SK-N-SH (cell line): ENCODE results near the gene ABCC12. TPM values are rescaled to one million over a fixed set of nuclear protein-coding genes. Genes with fewer than 3 reads are reported as not detected.
A peak's percentile ranks its signal among the peaks of the same experiment; 100 is the strongest.

Experiments
- CTCF ChIA-PET: fragments of 300-600, 350-600 bp; formaldehyde crosslinking; extraction: SDS; loops from one replicate; lab custom pipeline; 2021; lab: Yijun Ruan, JAX
- POLR2A ChIA-PET: fragments of 350-600 bp; sonication (Branson Sonifier 250); formaldehyde crosslinking; extraction: SDS; loops from one replicate; lab custom pipeline; 2020; ENCODE audit warnings: antibody characterized with exemption, inconsistent platforms; lab: Yijun Ruan, JAX
- DNase-seq: peaks from one replicate; pipeline ENCODE4 v3.0.0; 2012
- H2AFZ ChIP-seq: fragments of 200-600 bp; sonication (generic); 2 replicates; pipeline ENCODE4 v1.8.1; 2016; ENCODE audit warnings: antibody characterized with exemption, mild to moderate bottlenecking, low read depth
- H3F3A ChIP-seq: fragments of 200-600 bp; sonication (generic); replicated peaks from 2 replicates; pipeline ENCODE3; 2016; ENCODE audit warnings: antibody characterized with exemption, mild to moderate bottlenecking; ENCODE audit not compliant: insufficient read depth
- H3K27ac ChIP-seq, 2 experiments: fragments of 200-500 bp in 1 of 2; fragments of 200-600 bp in 1 of 2; sonication (Bioruptor generic) in 1 of 2; sonication (generic), shearing (Covaris generic) in 1 of 2; 2 replicates each; pipeline versions ENCODE4 v1.5.1 to v1.6.1; 2014 to 2016; ENCODE audit warnings: low read depth in 2 of 2, inconsistent platforms in 1 of 2, low read length in 1 of 2, mild to moderate bottlenecking in 1 of 2, mixed read lengths in 1 of 2
- H3K27me3 ChIP-seq: fragments of 200-600 bp; sonication (generic), shearing (Covaris generic); 2 replicates; pipeline ENCODE4 v1.6.1; 2016; ENCODE audit warnings: mixed run types; ENCODE audit not compliant: insufficient read depth
- H3K36me3 ChIP-seq, 2 experiments: fragments of 200-500 bp in 1 of 2; fragments of 200-600 bp in 1 of 2; sonication (Bioruptor generic) in 1 of 2; sonication (generic) in 1 of 2; replicated peaks in 1 of 2; 2 replicates each; pipeline versions ENCODE3 to v1.5.1; 2014 to 2016; ENCODE audit warnings: low read length in 1 of 2, mild to moderate bottlenecking in 1 of 2; ENCODE audit not compliant: insufficient read depth in 2 of 2, control insufficient read depth in 1 of 2
- H3K4me1 ChIP-seq, 2 experiments: fragments of 200-500 bp in 1 of 2; fragments of 200-600 bp in 1 of 2; sonication (Bioruptor generic) in 1 of 2; sonication (generic), shearing (Covaris generic) in 1 of 2; 2 replicates each; pipeline versions ENCODE4 v1.5.1 to v1.6.1; 2014 to 2016; ENCODE audit warnings: low read depth in 1 of 2, low read length in 1 of 2, mixed run types in 1 of 2; ENCODE audit not compliant: insufficient read depth in 2 of 2, control insufficient read depth in 1 of 2
- H3K4me2 ChIP-seq: fragments of 200-600 bp; sonication (generic), shearing (Covaris generic); 2 replicates; pipeline ENCODE4 v1.6.1; 2017; ENCODE audit warnings: mixed run types
- H3K4me3 ChIP-seq, 2 experiments: fragments of 200-500 bp in 1 of 2; fragments of 200-600 bp in 1 of 2; sonication (Bioruptor generic) in 1 of 2; sonication (generic), shearing (Covaris generic) in 1 of 2; 2 replicates each; pipeline versions ENCODE4 v1.5.1 to v1.8.1; 2014 to 2016; ENCODE audit warnings: low read depth in 2 of 2, inconsistent platforms in 1 of 2, low read length in 1 of 2, mild to moderate bottlenecking in 1 of 2, mixed read lengths in 1 of 2, moderate library complexity in 1 of 2
- H3K79me2 ChIP-seq: fragments of 200-600 bp; sonication (generic); 2 replicates; pipeline ENCODE4 v1.8.1; 2017; ENCODE audit warnings: mild to moderate bottlenecking; ENCODE audit not compliant: insufficient read depth
- H3K9ac ChIP-seq: fragments of 200-600 bp; sonication (generic); 2 replicates; pipeline ENCODE4 v1.6.1; 2017; ENCODE audit warnings: mixed run types
- H3K9me2 ChIP-seq: fragments of 200-600 bp; sonication (generic); 2 replicates; pipeline ENCODE4 v1.6.1; 2017; ENCODE audit warnings: mixed run types
- H3K9me3 ChIP-seq: fragments of 200-600 bp; sonication (generic); 2 replicates; pipeline ENCODE4 v1.6.1; 2017; ENCODE audit warnings: mixed run types, mild to moderate bottlenecking, moderate library complexity
- H4K20me1 ChIP-seq: fragments of 200-600 bp; sonication (generic); 2 replicates; pipeline ENCODE4 v1.6.1; 2017; ENCODE audit warnings: mild to moderate bottlenecking, mixed run types; ENCODE audit not compliant: insufficient read depth
- CTCF ChIP-seq: fragments of 200-600 bp; sonication (generic); IDR thresholded peaks from 2 replicates; pipeline ENCODE4 v1.6.1; 2017; ENCODE audit warnings: antibody characterized with exemption, mild to moderate bottlenecking, moderate library complexity
- ELF1 ChIP-seq: IDR thresholded peaks from 2 replicates; pipeline ENCODE4 v1.4.0; 2012
- EZH2phosphoT487 ChIP-seq: fragments of 200-600 bp; sonication (generic); IDR thresholded peaks from 2 replicates; pipeline ENCODE4 v1.6.1; 2017; ENCODE audit warnings: low read depth, mixed run types, mild to moderate bottlenecking, antibody characterized with exemption, moderate library complexity, borderline replicate concordance
- GABPA ChIP-seq: IDR thresholded peaks from 2 replicates; pipeline ENCODE4 v1.4.0; 2012; ENCODE audit warnings: low read depth, mild to moderate bottlenecking
- GATA2 ChIP-seq: sonication (generic); formaldehyde crosslinking; IDR thresholded peaks from 2 replicates; pipeline ENCODE4 v1.5.0; 2020; ENCODE audit warnings: mild to moderate bottlenecking, missing genetic modification reagents
- RAD21 ChIP-seq: IDR thresholded peaks from 2 replicates; pipeline ENCODE4 v1.6.1; 2012; ENCODE audit warnings: mild to moderate bottlenecking, low read length
- REST ChIP-seq: IDR thresholded peaks from 2 replicates; pipeline ENCODE4 v1.6.1; 2012; ENCODE audit warnings: mild to moderate bottlenecking, low read depth, low read length, moderate library complexity
- SMC3 ChIP-seq: IDR thresholded peaks from 2 replicates; pipeline ENCODE4 v1.6.1; 2012; ENCODE audit warnings: low read depth, low read length, improper control_type of control experiment
- YY1 ChIP-seq: IDR thresholded peaks from 2 replicates; pipeline ENCODE4 v1.4.0; 2012; ENCODE audit warnings: low read depth, mild to moderate bottlenecking
- WGBS: methylation state at CpG from one replicate; pipeline ENCODE4 v1.1.6; 2017; ENCODE audit warnings: low lambda C conversion rate; 5-methylcytosine and 5-hydroxymethylcytosine counted together
- polyA plus RNA-seq, 3 experiments: library from polyadenylated mRNA; depleted of rRNA; stranded (reverse); fragments of >200 nt; gene quantifications; 2 replicates each; pipeline ENCODE4 v1.2.3, GENCODE V29; 2012

The ABCC12 gene
- polyA plus RNA-seq, 1 of the 3 experiments (the other 2 are of a cell fraction) = not detected

GRCh38 chr16:48114410-48114809 lies 41.4 kb downstream of the ABCC12 start:
- H3K27ac ChIP-seq = no peak overlapping the region
- no peaks in the 10 kb centered on the region for H3K9me3 ChIP-seq
- H3K4me2 ChIP-seq = no peak overlapping the region
- H3K9me2 ChIP-seq = no peaks in the 10 kb centered on the region
- H3K9ac ChIP-seq = no peak overlapping the region
- no peak for DNase-seq
- no peaks in the 10 kb centered on the region for H3K79me2 ChIP-seq
- no peak overlapping the region for H3K4me3 ChIP-seq
- no peaks in the 10 kb centered on the region for H3F3A ChIP-seq
- 87% methylated on average over 7 of the region's 7 CpGs for WGBS
- H2AFZ ChIP-seq = no peak overlapping the region
- H4K20me1 ChIP-seq = no peaks in the 10 kb centered on the region
- POLR2A ChIA-PET = interaction anchor here (1.2 kb wide), 1 partner anchor 970 kb away, joined by 4 read pairs; the partner anchor contains the start of gene NETO2
- H3K27me3 ChIP-seq = no peaks in the 10 kb centered on the region; the same call in 1 of the 2 replicates
- H3K4me1 ChIP-seq = peaks cover 0 to 12% of the 10 kb centered on the region in 2 experiments; a peak in 1 of 4 replicates
- TF ChIP-seq GABPA (no peak), EZH2phosphoT487 (no peak)
- H3K36me3 ChIP-seq = no peaks in the 10 kb centered on the region
- CTCF ChIA-PET = interaction anchor here (0.8 to 2.5 kb wide), 8 partner anchors 19 to 990 kb away, joined by 3 to 23 read pairs (median 3); partner anchors contain the start of genes ITFG1, NETO2 and PHKB

- Histone ChIP-seq H3K9me3 (no peaks in the 10 kb centered on the region), H3K9me2 (no peaks in the 10 kb centered on the region), H3K79me2 (no peaks in the 10 kb centered on the region), H3K9ac (no peak overlapping the region), H3K4me3 (no peak overlapping the region), H3K27me3 (no peaks in the 10 kb centered on the region; the same call in 1 of the 2 replicates), H3F3A (no peaks in the 10 kb centered on the region), H3K36me3 (no peaks in the 10 kb centered on the region), H2AFZ (no peak overlapping the region), H3K4me2 (no peak overlapping the region), H3K4me1 (peaks cover 0 to 12% of the 10 kb centered on the region in 2 experiments; a peak in 1 of 4 replicates), H3K27ac (no peak overlapping the region), H4K20me1 (no peaks in the 10 kb centered on the region)
- WGBS = 88% methylated on average over 3 of the region's 7 CpGs
- ChIA-PET CTCF (interaction anchor here (0.6 to 2.5 kb wide), 16 partner anchors 10 to 1436 kb away, joined by 3 to 23 read pairs (median 3); partner anchors contain the start of genes ITFG1, NETO2 and PHKB), POLR2A (interaction anchor here (0.9 to 1.2 kb wide), 2 partner anchors 969 to 971 kb away, joined by 3 to 4 read pairs; partner anchors contain the start of gene NETO2)
- TF ChIP-seq SMC3 = no peak
- TF ChIP-seq CTCF = 0 out of 2 replicates have a peak, but pooled peaks have one; percentile 23
- peak; percentile 31; the same call in 1 of the 2 replicates for TF ChIP-seq RAD21
- DNase-seq = peak; percentile 33
Measured at GRCh38 chr16:48113471-48113870, 42.3 kb downstream of the ABCC12 start.

GRCh38 chr16:48113001-48113400 lies 42.8 kb downstream of the ABCC12 start:
- CTCF ChIA-PET = interaction anchor here (0.6 to 2.5 kb wide), 15 partner anchors 10 to 1435 kb away, joined by 3 to 23 read pairs (median 3); partner anchors contain the start of genes ITFG1, NETO2 and PHKB
- peak; percentile 71; the same call in 1 of the 2 replicates for TF ChIP-seq REST
- TF ChIP-seq GATA2 (CRISPR knock-in tag) = 0 out of 2 replicates have a peak, but pooled peaks have one; percentile 7
- no peak for TF ChIP-seq YY1
- TF ChIP-seq CTCF = no peak
- TF ChIP-seq ELF1 = no peak
- TF ChIP-seq, all 33 proteins: peak for 2
- Histone ChIP-seq H3K9me3 (no peaks in the 10 kb centered on the region), H3K27me3 (no peaks in the 10 kb centered on the region; the same call in 1 of the 2 replicates), H3K4me3 (0 out of 4 replicates have a peak overlapping the region, but pooled peaks of 1 of the 2 experiments have one; percentile 23), H3K9ac (no peak overlapping the region), H3F3A (no peaks in the 10 kb centered on the region), H3K9me2 (no peaks in the 10 kb centered on the region), H3K4me1 (peaks cover 0 to 12% of the 10 kb centered on the region in 2 experiments; a peak in 1 of 4 replicates), H4K20me1 (no peaks in the 10 kb centered on the region), H3K79me2 (no peaks in the 10 kb centered on the region), H2AFZ (no peak overlapping the region), H3K27ac (no peak overlapping the region), H3K4me2 (no peak overlapping the region; the same call in 1 of the 2 replicates), H3K36me3 (no peaks in the 10 kb centered on the region)
- WGBS = 63% methylated on average over 6 of the region's 6 CpGs
- POLR2A ChIA-PET = interaction anchor here (0.9 kb wide), 1 partner anchor 971 kb away, joined by 3 read pairs; no protein-coding TSS in a partner anchor
- DNase-seq = peak; percentile 60
